Gastroesophageal sphincter (tissue), 4 donors: ENCODE results near the gene CCDC92. TPM values are rescaled to one million over a fixed set of nuclear protein-coding genes. Genes with fewer than 3 reads are reported as not detected.

Experiments
- ATAC-seq: fragments of 150-250 bp; one replicate; pipeline ENCODE4 v1.9.1; 2016; ENCODE audit warnings: mild to moderate bottlenecking, moderate library complexity
- H3K27ac ChIP-seq, 4 donors: fragments of 200-600 bp; sonication (generic) in 3 of 4; 1 replicate in 3 of 4; 2 replicates in 1 of 4; pipeline ENCODE4 v1.5.1; 2016 to 2019
- H3K27me3 ChIP-seq: fragments of 200-600 bp; sonication (generic); one replicate; pipeline ENCODE4 v1.5.1; 2019
- H3K36me3 ChIP-seq, 2 donors: fragments of 200-600 bp; sonication (generic); one replicate each; pipeline ENCODE4 v1.5.1; 2019; ENCODE audit warnings: control low read depth in 1 of 2
- H3K4me1 ChIP-seq, 3 donors: fragments of 200-600 bp; sonication (generic); 1 replicate in 2 of 3; 2 replicates in 1 of 3; pipeline ENCODE4 v1.5.1; 2016 to 2019; ENCODE audit warnings: control low read depth in 2 of 3
- H3K4me3 ChIP-seq, 2 donors: fragments of 200-600 bp; sonication (generic); one replicate each; pipeline ENCODE4 v1.5.1; 2019; ENCODE audit warnings: mild to moderate bottlenecking in 1 of 2, moderate library complexity in 1 of 2
- H3K9me3 ChIP-seq, 3 donors: fragments of 200-600 bp; sonication (generic); one replicate each; pipeline ENCODE4 v1.5.1; 2017 to 2019; ENCODE audit warnings: control low read depth in 2 of 3
- CTCF ChIP-seq, 4 experiments: fragments of 200-600 bp in 2 of 4; fragments of 450-650 bp in 2 of 4; sonication (generic) in 1 of 4; IDR thresholded peaks; one replicate each; pipeline ENCODE4 v1.5.1; 2017 to 2019; ENCODE audit warnings: antibody characterized with exemption in 4 of 4, mild to moderate bottlenecking in 2 of 4, moderate library complexity in 2 of 4
- EP300 ChIP-seq: sonication (generic); formaldehyde crosslinking; IDR thresholded peaks from one replicate; pipeline ENCODE4 v1.6.1; 2017; ENCODE audit warnings: antibody characterized with exemption, mild to moderate bottlenecking
- POLR2A ChIP-seq, 2 donors: fragments of 450-650 bp; IDR thresholded peaks; one replicate each; pipeline ENCODE4 v1.6.1; 2017; ENCODE audit warnings: antibody characterized with exemption in 2 of 2, mild to moderate bottlenecking in 2 of 2, moderate library complexity in 1 of 2
- POLR2AphosphoS5 ChIP-seq: sonication (generic); formaldehyde crosslinking; IDR thresholded peaks from one replicate; pipeline ENCODE4 v1.6.1; 2017; ENCODE audit warnings: antibody characterized with exemption
- WGBS, 2 donors: methylation state at CpG; one replicate each; pipeline ENCODE4 v1.1.5; 2018; ENCODE audit warnings: low coverage in 1 of 2; 5-methylcytosine and 5-hydroxymethylcytosine counted together
- total RNA-seq, 4 donors: library from RNA; depleted of rRNA; stranded (reverse); fragments of >200 nt; gene quantifications; one replicate each; pipeline ENCODE4 v1.1.0, GENCODE V29; 2016

CCDC92 gene
- total RNA-seq, 4 donors from 2014 or later, result 26.2 to 74.3 (median 34.2) TPM

- 84 to 89% methylated on average over 3 to 18 of the region's 18 CpGs for WGBS, 2 donors
- no peaks in the 10 kb centered on the region for H3K27me3 ChIP-seq
- no peak overlapping the region for H3K4me3 ChIP-seq
- TF ChIP-seq EP300, result no peak
- TF ChIP-seq CTCF (IDR thresholded peaks at IDR 0.05), result no peak
- TF ChIP-seq POLR2AphosphoS5, result no peak
- TF ChIP-seq POLR2A (IDR thresholded peaks at IDR 0.05), result no peak
- no peak overlapping the region for H3K27ac ChIP-seq
- H3K4me1 ChIP-seq, result no peaks in the 10 kb centered on the region
- no peak for ATAC-seq
- no peaks in the 10 kb centered on the region for H3K9me3 ChIP-seq
- peaks cover 0 to 75% of the 10 kb centered on the region in 2 donors for H3K36me3 ChIP-seq
Observed at GRCh38 chr12:123936471-123936870, 36.2 kb downstream of the CCDC92 start.

GRCh38 chr12:123935956-123936355 is 36.7 kb downstream of the CCDC92 start:
- WGBS, 2 donors, result 89 to 95% methylated on average over 3 of the region's 7 CpGs
- Histone ChIP-seq H3K9me3 (no peaks in the 10 kb centered on the region), H3K27ac (no peak overlapping the region), H3K4me1 (no peaks in the 10 kb centered on the region), H3K4me3 (no peak overlapping the region), H3K27me3 (no peaks in the 10 kb centered on the region), H3K36me3 (peaks cover 0 to 70% of the 10 kb centered on the region in 2 donors)
- TF ChIP-seq CTCF (IDR thresholded peaks at IDR 0.05), result no peak
- no peak for TF ChIP-seq EP300
- TF ChIP-seq POLR2AphosphoS5, result no peak
- TF ChIP-seq POLR2A (IDR thresholded peaks at IDR 0.05), result no peak
- no peak for ATAC-seq

GRCh38 chr12:123934829-123935228 is 37.8 kb downstream of the CCDC92 start:
- peaks cover 0 to 58% of the 10 kb centered on the region in 2 donors for H3K36me3 ChIP-seq
- H3K9me3 ChIP-seq, result no peaks in the 10 kb centered on the region
- no peak overlapping the region for H3K4me3 ChIP-seq
- WGBS, 2 donors, result no CpG with 5 or more reads among the region's 9 CpGs
- ATAC-seq, result no peak
- H3K27me3 ChIP-seq, result no peaks in the 10 kb centered on the region
- H3K4me1 ChIP-seq, result no peaks in the 10 kb centered on the region
- no peak for TF ChIP-seq POLR2A (IDR thresholded peaks at IDR 0.05)
- no peak for TF ChIP-seq EP300
- TF ChIP-seq POLR2AphosphoS5, result no peak
- no peak for TF ChIP-seq CTCF (IDR thresholded peaks at IDR 0.05)
- H3K27ac ChIP-seq, result no peak overlapping the region

- Histone ChIP-seq H3K27ac (no peak overlapping the region), H3K27me3 (no peaks in the 10 kb centered on the region), H3K4me3 (no peak overlapping the region), H3K9me3 (no peaks in the 10 kb centered on the region), H3K4me1 (no peaks in the 10 kb centered on the region), H3K36me3 (peaks cover 0 to 51% of the 10 kb centered on the region in 2 donors)
- TF ChIP-seq CTCF (IDR thresholded peaks at IDR 0.05) (no peak), POLR2AphosphoS5 (no peak), EP300 (no peak), POLR2A (IDR thresholded peaks at IDR 0.05) (no peak)
- WGBS, 2 donors, result 60 to 100% methylated on average over 1 of the region's 11 CpGs
- ATAC-seq, result no peak
Observed at GRCh38 chr12:123934016-123934620, 38.5 kb downstream of the CCDC92 start.

GRCh38 chr12:123933214-123933613 is 39.4 kb downstream of the CCDC92 start:
- Histone ChIP-seq H3K4me3 (no peak overlapping the region), H3K9me3 (no peaks in the 10 kb centered on the region), H3K27ac (no peak overlapping the region), H3K4me1 (no peaks in the 10 kb centered on the region), H3K27me3 (no peaks in the 10 kb centered on the region), H3K36me3 (peaks cover 0 to 42% of the 10 kb centered on the region in 2 donors)
- 100% methylated on average over 3 of the region's 14 CpGs; no CpG with 5 or more reads in 1 of the 2 donors for WGBS, 2 donors
- TF ChIP-seq CTCF (IDR thresholded peaks at IDR 0.05) (no peak), POLR2A (IDR thresholded peaks at IDR 0.05) (no peak), POLR2AphosphoS5 (no peak), EP300 (no peak)
- ATAC-seq, result no peak
